C4-2B (cell line): ENCODE data around the gene HOXD8.

Experiments used
- ZFX ChIP-seq: fragments of 450-650 bp; IDR thresholded peaks from 2 replicates; pipeline ENCODE4 v1.6.1; 2017
- TF ChIP-seq, protein P1 (sequence below): fragments of 450-650 bp; conservative IDR thresholded peaks from 2 replicates; pipeline ENCODE4 v1.5.1; 2017; ENCODE audit warnings: mild to moderate bottlenecking

DNA sequence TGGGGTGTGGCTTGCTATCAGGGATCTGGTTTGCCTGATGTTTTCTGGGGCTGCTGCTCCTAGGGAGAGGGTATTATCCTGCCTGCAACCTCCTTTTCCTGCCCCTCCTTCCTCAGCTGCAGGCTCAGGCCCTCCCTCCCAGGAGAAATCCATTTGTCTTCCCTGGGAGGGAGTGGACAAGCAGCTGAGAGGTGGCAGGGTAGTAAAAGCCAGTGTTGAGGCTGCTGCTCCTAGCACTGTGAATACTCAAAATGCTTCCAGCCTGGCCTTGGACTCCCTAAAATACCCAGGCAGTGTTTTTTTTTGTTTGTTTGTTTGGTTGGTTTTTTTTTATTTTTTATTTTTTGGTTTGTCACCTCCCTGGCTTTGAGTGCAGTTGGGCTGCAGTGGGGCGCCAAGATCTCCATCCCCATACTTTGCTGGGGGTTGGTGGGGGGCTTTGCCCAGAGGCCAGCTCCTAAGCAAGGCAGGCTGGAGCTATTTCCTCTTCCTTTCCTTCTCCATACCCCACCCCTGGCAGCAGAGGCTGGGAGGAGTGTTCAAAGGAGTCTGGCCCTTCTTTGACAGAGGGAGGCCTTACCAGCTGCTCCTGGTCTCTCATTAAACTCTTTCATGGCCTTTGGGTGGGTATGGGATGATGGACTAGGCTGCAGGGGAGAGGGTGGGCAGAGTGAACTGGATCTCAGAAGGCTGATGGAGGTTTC, 41.2 kb downstream of the HOXD8 start:
- TF ChIP-seq, protein P1, sequence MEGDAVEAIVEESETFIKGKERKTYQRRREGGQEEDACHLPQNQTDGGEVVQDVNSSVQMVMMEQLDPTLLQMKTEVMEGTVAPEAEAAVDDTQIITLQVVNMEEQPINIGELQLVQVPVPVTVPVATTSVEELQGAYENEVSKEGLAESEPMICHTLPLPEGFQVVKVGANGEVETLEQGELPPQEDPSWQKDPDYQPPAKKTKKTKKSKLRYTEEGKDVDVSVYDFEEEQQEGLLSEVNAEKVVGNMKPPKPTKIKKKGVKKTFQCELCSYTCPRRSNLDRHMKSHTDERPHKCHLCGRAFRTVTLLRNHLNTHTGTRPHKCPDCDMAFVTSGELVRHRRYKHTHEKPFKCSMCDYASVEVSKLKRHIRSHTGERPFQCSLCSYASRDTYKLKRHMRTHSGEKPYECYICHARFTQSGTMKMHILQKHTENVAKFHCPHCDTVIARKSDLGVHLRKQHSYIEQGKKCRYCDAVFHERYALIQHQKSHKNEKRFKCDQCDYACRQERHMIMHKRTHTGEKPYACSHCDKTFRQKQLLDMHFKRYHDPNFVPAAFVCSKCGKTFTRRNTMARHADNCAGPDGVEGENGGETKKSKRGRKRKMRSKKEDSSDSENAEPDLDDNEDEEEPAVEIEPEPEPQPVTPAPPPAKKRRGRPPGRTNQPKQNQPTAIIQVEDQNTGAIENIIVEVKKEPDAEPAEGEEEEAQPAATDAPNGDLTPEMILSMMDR: no peak
- no peak for TF ChIP-seq ZFX
